Measurements from ENCODE around the gene ATOSA.

DNA sequence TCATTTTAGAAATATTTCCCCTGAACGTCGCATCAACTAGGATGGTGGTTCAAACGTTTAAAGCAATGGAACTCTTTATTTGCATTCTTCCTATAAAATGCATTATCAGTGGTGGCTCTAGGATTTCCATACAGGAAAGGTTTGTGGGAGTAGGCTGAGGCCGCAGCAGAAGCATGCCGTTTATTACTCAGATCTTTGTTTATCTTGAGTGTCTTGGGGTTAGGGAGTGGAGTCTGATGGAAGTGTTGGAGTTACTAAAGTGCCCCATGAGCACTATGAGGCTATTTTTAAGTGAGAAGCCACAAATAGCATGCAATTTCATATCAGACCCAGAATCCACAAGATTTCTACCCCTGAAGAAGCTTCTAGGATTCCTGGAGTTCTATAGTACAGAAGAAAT lies 26.2 kb downstream of the ATOSA start:
- no peak for TF ChIP-seq CTCF (IDR thresholded peaks at IDR 0.05; ENCODE audit: low read depth, low read length)
- TF ChIP-seq POLR2A (IDR thresholded peaks at IDR 0.05; ENCODE audit: extremely low read depth, insufficient read length) = no peak
